K562 (cell line): ENCODE results near the gene TERC. TPM values are rescaled to one million over a fixed set of nuclear protein-coding genes. Genes with fewer than 3 reads are reported as not detected.
A peak's percentile ranks its signal among the peaks of the same experiment; 100 is the strongest.

Experiments
- ATAC-seq: fragments of 200-7000 bp; cut with Tn5 transposase; 3 replicates; pipeline ENCODE4 v1.9.1; 2020; ENCODE audit warnings: moderate library complexity
- BruUV-seq: library from RNA; stranded (reverse); fragments of 400-500 nt; replicated peaks from 2 replicates; lab custom pipeline; 2021; lab: Mats Ljungman, UMichigan
- CTCF ChIA-PET: fragments of 300-600 bp; formaldehyde crosslinking; extraction: SDS; loops from one replicate; lab custom pipeline; 2021; ENCODE audit warnings: low intra/inter-chr PET ratio; lab: Yijun Ruan, JAX
- POLR2A ChIA-PET: fragments of 300-600, 350-650 bp; sonication (Branson Sonifier 250); formaldehyde crosslinking; extraction: SDS; loops from one replicate; lab custom pipeline; 2021; ENCODE audit warnings: antibody characterized with exemption, inconsistent platforms; lab: Yijun Ruan, JAX
- DNase-seq, 4 experiments: peaks; one replicate each; pipeline versions ENCODE4 v3.0.0 to v3.0.0-alpha.2; 2011 to 2018; ENCODE audit warnings: low spot score in 3 of 4, mixed read lengths in 3 of 4; ENCODE audit errors: extremely low read depth in 1 of 4
- FAIRE-seq: peaks from 2 replicates; lab custom pipeline; 2011; peaks lifted over from hg19 to GRCh38; lab: Jason Lieb, UNC
- H2AFZ ChIP-seq: 2 replicates; pipeline ENCODE4 v1.6.0; 2011; ENCODE audit warnings: low read depth, low read length, control low read depth, inconsistent platforms
- H3K27ac ChIP-seq: fragments of 200-600 bp; 3 replicates; pipeline ENCODE4 v1.8.0; 2011; ENCODE audit warnings: low read depth, mild to moderate bottlenecking, control low read depth, inconsistent platforms, low read length, moderate library complexity, mixed read lengths; ENCODE audit errors: extremely low read depth
- H3K27me3 ChIP-seq, 2 experiments: fragments of 300-600 bp in 1 of 2; 2 replicates in 1 of 2; 3 replicates in 1 of 2; pipeline versions ENCODE4 v1.6.0 to v1.8.0; 2011; ENCODE audit warnings: inconsistent platforms in 2 of 2, low read length in 2 of 2, mild to moderate bottlenecking in 1 of 2, mixed read lengths in 1 of 2, moderate library complexity in 1 of 2; ENCODE audit not compliant: control insufficient read depth in 2 of 2, insufficient read depth in 2 of 2
- H3K36me3 ChIP-seq: fragments of 300-600 bp; 3 replicates; pipeline ENCODE4 v1.8.0; 2011; ENCODE audit warnings: mild to moderate bottlenecking, low read length, inconsistent platforms; ENCODE audit not compliant: control insufficient read depth, insufficient read depth
- H3K4me1 ChIP-seq, 2 experiments: fragments of 200-600 bp in 1 of 2; replicated peaks in 1 of 2; 2 replicates in 1 of 2; 3 replicates in 1 of 2; pipeline versions ENCODE4 v1.5.1 to v1.8.0; 2011; ENCODE audit warnings: inconsistent platforms in 2 of 2, low read length in 2 of 2, mild to moderate bottlenecking in 1 of 2, mixed read lengths in 1 of 2, moderate library complexity in 1 of 2; ENCODE audit not compliant: control insufficient read depth in 2 of 2, insufficient read depth in 2 of 2
- H3K4me2 ChIP-seq: 2 replicates; pipeline ENCODE4 v1.6.1; 2011; ENCODE audit warnings: low read length, control low read depth, inconsistent platforms, mixed read lengths; ENCODE audit not compliant: insufficient read depth
- H3K4me3 ChIP-seq: fragments of 200-600 bp; sonication (generic), shearing (Covaris generic); 2 replicates; pipeline ENCODE4 v1.5.1; 2016; ENCODE audit warnings: control low read depth, inconsistent platforms
- H3K79me2 ChIP-seq: fragments of 200-600 bp; 3 replicates; pipeline ENCODE4 v1.8.0; 2011; ENCODE audit warnings: low read length, inconsistent platforms; ENCODE audit not compliant: control insufficient read depth, insufficient read depth
- H3K9ac ChIP-seq, 2 experiments: 2 replicates each; pipeline versions ENCODE4 v1.6.0 to v1.6.1; 2011; ENCODE audit warnings: low read depth in 2 of 2, low read length in 2 of 2, control low read depth in 1 of 2, inconsistent platforms in 1 of 2, mild to moderate bottlenecking in 1 of 2, mixed read lengths in 1 of 2; ENCODE audit not compliant: insufficient read depth in 1 of 2
- H3K9me1 ChIP-seq: one replicate; pipeline ENCODE4 v1.6.0; 2011; ENCODE audit warnings: inconsistent platforms, mild to moderate bottlenecking, low read length, moderate library complexity; ENCODE audit not compliant: control insufficient read depth, insufficient read depth
- H3K9me3 ChIP-seq: replicated peaks from 2 replicates; pipeline ENCODE4 v1.5.1; 2011; ENCODE audit warnings: low read depth, low read length, inconsistent platforms; ENCODE audit not compliant: control insufficient read depth, insufficient read depth
- H4K20me1 ChIP-seq: replicated peaks from 2 replicates; pipeline ENCODE4 v1.6.1; 2011; ENCODE audit warnings: low read length, inconsistent platforms, mixed read lengths; ENCODE audit not compliant: control insufficient read depth, insufficient read depth
- ATF1 ChIP-seq, 2 experiments: fragments of 450-650 bp in 1 of 2; IDR thresholded peaks; 2 replicates each; pipeline ENCODE4 v1.6.1; 2016; ENCODE audit warnings: missing compliant biosample characterization in 1 of 2, missing genetic modification characterization in 1 of 2
- CTCF ChIP-seq, 3 experiments: IDR thresholded peaks in 2 of 3; conservative IDR thresholded peaks in 1 of 3; 2 replicates each; pipeline ENCODE4 v1.5.1; 2011 to 2012; ENCODE audit warnings: low read length in 3 of 3, mild to moderate bottlenecking in 3 of 3, control low read depth in 2 of 3, improper control_type of control experiment in 1 of 3, inconsistent platforms in 1 of 3, low read depth in 1 of 3, mixed read lengths in 1 of 3, moderate library complexity in 1 of 3; ENCODE audit not compliant: insufficient read depth in 2 of 3
- E2F6 ChIP-seq, 2 experiments: IDR thresholded peaks; 2 replicates each; pipeline ENCODE4 v1.6.1; 2011; ENCODE audit warnings: borderline replicate concordance in 1 of 2, control low read depth in 1 of 2, low read depth in 1 of 2, low read length in 1 of 2, mild to moderate bottlenecking in 1 of 2, mixed read lengths in 1 of 2, moderate library complexity in 1 of 2; ENCODE audit not compliant: insufficient read depth in 1 of 2, insufficient read length in 1 of 2, poor library complexity in 1 of 2, severe bottlenecking in 1 of 2; ENCODE audit errors: extremely low read depth in 1 of 2
- MTA2 ChIP-seq: fragments of 450-650 bp; IDR thresholded peaks from 2 replicates; pipeline ENCODE4 v1.6.1; 2016; ENCODE audit warnings: low read depth
- PHF20 ChIP-seq: fragments of 450-650 bp; IDR thresholded peaks from 2 replicates; pipeline ENCODE4 v1.6.1; 2018; ENCODE audit not compliant: partially characterized antibody
- RBM22 ChIP-seq: fragments of 200-400 bp; formaldehyde crosslinking; IDR thresholded peaks from 2 replicates; pipeline ENCODE4 v1.6.1; 2018; ENCODE audit warnings: low read length, low read depth; ENCODE audit not compliant: poor library complexity, severe bottlenecking
- USF1 ChIP-seq: sonication (generic); formaldehyde crosslinking; IDR thresholded peaks from 2 replicates; pipeline ENCODE4 v1.9.0; 2022; ENCODE audit warnings: mild to moderate bottlenecking, missing genetic modification reagents
- USF2 ChIP-seq: sonication (generic); formaldehyde crosslinking; IDR thresholded peaks from 2 replicates; pipeline ENCODE4 v1.5.0; 2020; ENCODE audit warnings: missing genetic modification reagents
- WGBS: fragments of 100-300 bp; shearing (Covaris generic); methylation state at CpG from one replicate; pipeline ENCODE4 v1.1.6; 2016; ENCODE audit warnings: low coverage, mixed read lengths; ENCODE audit not compliant: insufficient coverage; ENCODE audit errors: missing lambda C conversion rate; 5-methylcytosine and 5-hydroxymethylcytosine counted together
- in situ Hi-C: fragments of 300-500 bp; cut with MboI; formaldehyde crosslinking; loops from 4 replicates; pipeline ENCODE4 v1.15.0; 2018; ENCODE audit warnings: inconsistent platforms, mixed read lengths
- intact Hi-C: fragments of 100-400 bp; cut with micrococcal nuclease; formaldehyde crosslinking; loops from 2 replicates; pipeline ENCODE4 v1.14.2; 2022
- polyA plus RNA-seq, 8 experiments: library from polyadenylated mRNA; depleted of rRNA in 4 of 8; stranded (reverse) in 5 of 8; unstranded in 3 of 8; fragments of >200 nt; fragmentation: Nextera tagmentation in 2 of 8; fragmentation: Illumina TruSeq in 1 of 8; extraction: Ambion mirVana in 2 of 8; extraction: Trizol in 1 of 8; gene quantifications; 2 replicates each; pipeline versions ENCODE4 v1.2.1 to v1.2.3, GENCODE V29; 2011 to 2014; ENCODE audit warnings: inconsistent platforms in 1 of 8, missing spikeins in 1 of 8
- total RNA-seq, 7 experiments: library from RNA; depleted of rRNA in 6 of 7; stranded (reverse); fragments of >200 nt in 6 of 7; fragmentation: Illumina TruSeq in 2 of 7; extraction: Trizol in 2 of 7; gene quantifications; 2 replicates each; pipeline versions ENCODE4 v1.2.1 to v1.2.3, GENCODE V29; 2011 to 2021; ENCODE audit warnings: low replicate concordance in 1 of 7

The TERC gene
- total and polyA plus RNA-seq, 9 of the 15 experiments (the other 6 are each of a cell fraction or from before 2014, with no cell fraction given): 0.77 to 234 (median 27.9) TPM; not detected in 3

GRCh38 chr3:169813757-169814517 lies 49.1 kb upstream of the TERC start:
- POLR2A ChIA-PET: no interaction called here
- no TSS peak for BruUV-seq
- intact Hi-C loops (no loop called here), in situ Hi-C loops (no loop called here)
- no peak overlapping the region for H3K4me3 ChIP-seq
- no peaks in the 10 kb centered on the region for H3K79me2 ChIP-seq
- H3K9me3 ChIP-seq: peaks cover 3% of the 10 kb centered on the region
- no peaks in the 10 kb centered on the region for H4K20me1 ChIP-seq
- TF ChIP-seq MTA2: no peak
- peak; percentile 41; the same call in 1 of the 2 replicates for TF ChIP-seq USF1 (CRISPR knock-in tag)
- no peak for TF ChIP-seq RBM22
- 0 out of 2 replicates have a peak, but pooled peaks have one; percentile 14 for TF ChIP-seq USF2 (CRISPR knock-in tag)
- TF ChIP-seq CTCF (IDR thresholded peaks at IDR 0.05 in 2 of 3, conservative IDR thresholded peaks at IDR 0.05 in 1 of 3; ENCODE audit: insufficient read depth in 2 of 3, low read depth in 1 of 3, low read length in 3 of 3): 0 out of 6 replicates have a peak, but pooled peaks of 1 of the 3 experiments have one; percentile 16
- peak in 1 of 2 experiments; percentile 51 for TF ChIP-seq E2F6 (IDR thresholded peaks at IDR 0.05; ENCODE audit: borderline replicate concordance in 1 of 2, extremely low read depth in 1 of 2, insufficient read depth in 1 of 2, insufficient read length in 1 of 2, low read depth in 1 of 2, low read length in 1 of 2, poor library complexity in 1 of 2, severe bottlenecking in 1 of 2)
- TF ChIP-seq ATF1 (CRISPR knock-in tag; IDR thresholded peaks at IDR 0.05): no peak
- TF ChIP-seq ATF1 (tag; IDR thresholded peaks at IDR 0.05): no peak
- no peak for TF ChIP-seq PHF20
- no peaks in the 10 kb centered on the region for H3K9me1 ChIP-seq
- peak; percentile 60; the same call in 2 of the 3 replicates for ATAC-seq
- H2AFZ ChIP-seq: peak overlapping the region; percentile 5; the same call in 1 of the 2 replicates
- no peaks in the 10 kb centered on the region for H3K36me3 ChIP-seq
- 61% methylated on average over 26 of the region's 27 CpGs for WGBS
- FAIRE-seq: no peak
- no peak for DNase-seq
- CTCF ChIA-PET: no interaction called here
- H3K4me1 ChIP-seq: no peaks in the 10 kb centered on the region; a peak in 1 of 5 replicates
- peaks cover 0 to 4% of the 10 kb centered on the region in 2 experiments; a peak in 1 of 5 replicates for H3K27me3 ChIP-seq
- no peak overlapping the region for H3K9ac ChIP-seq
- no peak overlapping the region for H3K27ac ChIP-seq
- H3K4me2 ChIP-seq: no peak overlapping the region
